Gastrocnemius medialis (tissue), 4 donors: ENCODE results near the gene TRIM5. TPM values are rescaled to one million over a fixed set of nuclear protein-coding genes. Genes with fewer than 3 reads are reported as not detected.
"Not testable (repeated sequence)": the region's sequence is repeated elsewhere in the genome, so short reads cannot be mapped to it uniquely, and the experiment has no call there.

ENCODE experiments used
- ATAC-seq, 2 donors: fragments of 150-250 bp; one replicate each; pipeline ENCODE4 v1.9.1; 2016
- DNase-seq, 2 donors: peaks; one replicate each; pipeline ENCODE4 v3.0.0-alpha.2; 2019
- H3K27ac ChIP-seq, 4 donors: fragments of 200-600 bp; sonication (generic); 1 replicate in 1 of 4; 2 replicates in 3 of 4; pipeline ENCODE4 v1.5.1; 2016 to 2018; ENCODE audit warnings: mild to moderate bottlenecking in 2 of 4, moderate library complexity in 1 of 4
- H3K27me3 ChIP-seq, 3 donors: fragments of 200-600 bp; sonication (generic) in 2 of 3; 1 replicate in 1 of 3; 2 replicates in 2 of 3; pipeline versions ENCODE4 v1.5.1 to v1.6.0; 2016 to 2019; ENCODE audit warnings: mild to moderate bottlenecking in 1 of 3, moderate library complexity in 1 of 3
- H3K36me3 ChIP-seq, 2 donors: fragments of 200-600 bp; sonication (generic) in 1 of 2; one replicate each; pipeline ENCODE4 v1.5.1; 2017 to 2018
- H3K4me1 ChIP-seq, 2 donors: fragments of 200-600 bp; sonication (generic) in 1 of 2; one replicate each; pipeline ENCODE4 v1.5.1; 2016 to 2017; ENCODE audit warnings: mild to moderate bottlenecking in 2 of 2
- H3K4me3 ChIP-seq, 4 donors: fragments of 200-600 bp; sonication (generic) in 3 of 4; 1 replicate in 1 of 4; 2 replicates in 3 of 4; pipeline ENCODE4 v1.5.1; 2016 to 2019; ENCODE audit warnings: mild to moderate bottlenecking in 2 of 4
- H3K9me3 ChIP-seq, 3 donors: fragments of 200-600 bp; sonication (generic) in 2 of 3; 1 replicate in 1 of 3; 2 replicates in 2 of 3; pipeline ENCODE4 v1.5.1; 2016 to 2019
- POLR2A ChIP-seq, 2 donors: fragments of 450-650 bp; IDR thresholded peaks; one replicate each; pipeline ENCODE4 v1.6.1; 2017; ENCODE audit warnings: antibody characterized with exemption in 2 of 2, mild to moderate bottlenecking in 2 of 2, moderate library complexity in 2 of 2
- in situ Hi-C, 4 donors: fragments of 200-750 bp; cut with MboI; loops; one replicate each; pipeline versions ENCODE4 v1.15.0 to v1.8.0; 2017; ENCODE audit warnings: low sequenced_read_pairs in 4 of 4
- intact Hi-C: fragments of 100-400 bp; cut with DNase I; formaldehyde crosslinking; loops from one replicate; pipeline ENCODE4 v1.15.1; 2023; ENCODE audit warnings: low total_unique reads
- total RNA-seq, 4 donors: library from RNA; depleted of rRNA; stranded (reverse); fragments of >200 nt; gene quantifications; one replicate each; pipeline versions ENCODE4 v1.1.0 to v1.2.3, GENCODE V29; 2016
- TF ChIP-seq, protein P1 (sequence below), 5 experiments: fragments of 450-650 bp in 3 of 5; fragments of 200-600 bp in 2 of 5; sonication (generic) in 2 of 5; IDR thresholded peaks in 4 of 5; conservative IDR thresholded peaks in 1 of 5; 1 replicate in 4 of 5; 2 replicates in 1 of 5; pipeline ENCODE4 v1.5.1; 2016 to 2019; ENCODE audit warnings: antibody characterized with exemption in 5 of 5, mild to moderate bottlenecking in 3 of 5, moderate library complexity in 3 of 5

The TRIM5 gene
- total RNA-seq, 4 donors from 2014 or later = 2.3 to 3.9 (median 2.6) TPM

DNA sequence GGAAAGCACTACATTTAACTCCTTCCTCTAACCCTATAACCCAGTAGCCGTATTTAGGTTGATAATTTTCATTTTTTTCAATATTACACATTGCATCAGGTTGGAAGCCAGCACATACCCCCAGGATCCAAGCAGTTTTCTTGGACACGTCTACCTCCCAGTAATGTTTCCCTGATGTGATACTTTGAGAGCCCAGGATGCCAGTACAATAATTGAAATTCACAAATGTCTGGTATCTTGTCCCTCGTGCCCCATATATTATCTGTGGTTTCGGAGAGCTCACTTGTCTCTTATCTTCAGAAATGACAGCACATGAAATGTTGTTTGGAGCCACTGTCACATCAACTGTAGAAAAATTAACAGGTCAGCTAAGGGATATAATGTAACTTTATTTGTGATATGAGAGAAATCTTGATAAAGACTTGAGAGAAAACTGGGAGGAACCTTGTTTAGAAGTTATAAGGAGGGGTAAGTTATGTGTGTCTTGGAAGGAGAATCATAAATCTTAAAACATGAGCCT, 19.8 kb downstream of the TRIM5 start:
- Histone ChIP-seq H3K4me3 (no peak overlapping the region), H3K27me3 (no peaks in the 10 kb centered on the region), H3K9me3 (no peaks in the 10 kb centered on the region), H3K36me3 (peaks cover 0 to 4% of the 10 kb centered on the region in 2 donors), H3K27ac (no peak overlapping the region), H3K4me1 (no peaks in the 10 kb centered on the region)
- intact Hi-C loops (no loop called here), in situ Hi-C loops (no loop called here)
- DNase-seq (no peak), ATAC-seq (no peak)
- no peak for TF ChIP-seq POLR2A (IDR thresholded peaks at IDR 0.05)
- TF ChIP-seq, protein P1, sequence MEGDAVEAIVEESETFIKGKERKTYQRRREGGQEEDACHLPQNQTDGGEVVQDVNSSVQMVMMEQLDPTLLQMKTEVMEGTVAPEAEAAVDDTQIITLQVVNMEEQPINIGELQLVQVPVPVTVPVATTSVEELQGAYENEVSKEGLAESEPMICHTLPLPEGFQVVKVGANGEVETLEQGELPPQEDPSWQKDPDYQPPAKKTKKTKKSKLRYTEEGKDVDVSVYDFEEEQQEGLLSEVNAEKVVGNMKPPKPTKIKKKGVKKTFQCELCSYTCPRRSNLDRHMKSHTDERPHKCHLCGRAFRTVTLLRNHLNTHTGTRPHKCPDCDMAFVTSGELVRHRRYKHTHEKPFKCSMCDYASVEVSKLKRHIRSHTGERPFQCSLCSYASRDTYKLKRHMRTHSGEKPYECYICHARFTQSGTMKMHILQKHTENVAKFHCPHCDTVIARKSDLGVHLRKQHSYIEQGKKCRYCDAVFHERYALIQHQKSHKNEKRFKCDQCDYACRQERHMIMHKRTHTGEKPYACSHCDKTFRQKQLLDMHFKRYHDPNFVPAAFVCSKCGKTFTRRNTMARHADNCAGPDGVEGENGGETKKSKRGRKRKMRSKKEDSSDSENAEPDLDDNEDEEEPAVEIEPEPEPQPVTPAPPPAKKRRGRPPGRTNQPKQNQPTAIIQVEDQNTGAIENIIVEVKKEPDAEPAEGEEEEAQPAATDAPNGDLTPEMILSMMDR (IDR thresholded peaks at IDR 0.05 in 4 of 5, conservative IDR thresholded peaks at IDR 0.05 in 1 of 5) = no peak

- intact Hi-C loops (no loop called here), in situ Hi-C loops (no loop called here)
- Histone ChIP-seq H3K36me3 (no peaks in the 10 kb centered on the region), H3K27ac (no peak overlapping the region), H3K4me1 (no peaks in the 10 kb centered on the region), H3K27me3 (no peaks in the 10 kb centered on the region), H3K9me3 (no peaks in the 10 kb centered on the region), H3K4me3 (no peak overlapping the region)
- DNase-seq (no peak), ATAC-seq (no peak)
- no peak for TF ChIP-seq POLR2A (IDR thresholded peaks at IDR 0.05)
- TF ChIP-seq, protein P1 (IDR thresholded peaks at IDR 0.05 in 4 of 5, conservative IDR thresholded peaks at IDR 0.05 in 1 of 5) = no peak
These were observed 21.4 kb downstream of the TRIM5 start for GRCh38 chr11:5663511-5663910.

- TF ChIP-seq, protein P1 (IDR thresholded peaks at IDR 0.05 in 4 of 5, conservative IDR thresholded peaks at IDR 0.05 in 1 of 5) = no peak
- TF ChIP-seq POLR2A (IDR thresholded peaks at IDR 0.05) = no peak
- no peaks in the 10 kb centered on the region for H3K27me3 ChIP-seq
These were observed 26.6 kb downstream of the TRIM5 start for GRCh38 chr11:5658318-5658717.

DNA sequence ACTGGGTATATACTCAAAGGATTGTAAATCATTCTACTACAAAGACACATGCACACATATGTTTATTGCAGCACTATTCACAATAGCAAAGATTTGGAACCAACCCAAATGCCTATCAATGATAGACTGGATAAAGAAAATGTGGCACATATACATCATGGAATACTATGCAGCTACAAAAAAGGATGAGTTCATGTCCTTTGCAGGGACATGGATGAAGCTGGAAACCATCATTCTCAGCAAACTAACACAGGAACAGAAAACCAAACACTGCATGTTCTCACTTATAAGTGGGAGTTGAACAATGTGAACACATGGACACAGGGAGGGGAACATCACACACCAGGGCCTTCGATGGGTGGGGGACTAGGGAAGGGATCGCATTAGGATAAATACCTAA, 27.9 kb downstream of the TRIM5 start:
- DNase-seq, H3K4me3 ChIP-seq, H3K9me3 ChIP-seq, ATAC-seq, intact Hi-C loops, H3K36me3 ChIP-seq, in situ Hi-C loops, H3K4me1 ChIP-seq, H3K27ac ChIP-seq, H3K27me3 ChIP-seq: not testable (repeated sequence)

More at GRCh38 chr11:5658318-5658717, 26.6 kb downstream of the TRIM5 start:
- Histone ChIP-seq H3K4me1 (no peaks in the 10 kb centered on the region), H3K27ac (no peak overlapping the region), H3K9me3 (no peaks in the 10 kb centered on the region), H3K36me3 (no peaks in the 10 kb centered on the region), H3K4me3 (no peak overlapping the region)
- intact Hi-C loops = no loop called here
- DNase-seq = no peak
- in situ Hi-C loops = no loop called here
- ATAC-seq = no peak

DNA sequence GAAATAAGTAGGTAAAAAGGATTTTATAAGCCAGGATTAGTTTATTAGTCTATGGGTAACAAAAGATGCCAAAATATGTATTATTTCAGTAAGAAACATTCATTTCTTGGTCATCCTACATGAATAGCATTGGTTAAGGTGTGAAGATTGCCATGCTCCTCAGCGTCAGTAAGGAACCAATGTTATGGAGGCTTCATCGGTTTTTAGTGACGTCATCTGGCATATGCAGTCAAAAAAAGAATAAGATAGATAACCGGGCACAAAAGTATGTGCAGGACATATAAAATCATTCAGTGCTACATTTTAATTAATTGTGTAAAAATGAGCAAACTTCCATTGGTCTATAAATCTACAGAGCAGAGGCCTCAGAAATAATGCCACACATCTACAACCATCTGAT, 29.4 kb downstream of the TRIM5 start:
- intact Hi-C loops = no loop called here
- Histone ChIP-seq H3K36me3 (no peaks in the 10 kb centered on the region), H3K4me1 (no peaks in the 10 kb centered on the region), H3K27me3 (no peaks in the 10 kb centered on the region), H3K27ac (no peak overlapping the region), H3K9me3 (no peaks in the 10 kb centered on the region), H3K4me3 (no peak overlapping the region)
- DNase-seq (no peak), ATAC-seq (no peak)
- in situ Hi-C loops = no loop called here
- TF ChIP-seq, protein P1 (IDR thresholded peaks at IDR 0.05 in 4 of 5, conservative IDR thresholded peaks at IDR 0.05 in 1 of 5) = no peak
- no peak for TF ChIP-seq POLR2A (IDR thresholded peaks at IDR 0.05)
